Right lobe of liver (tissue), 6 donors: ENCODE data around the gene NXNL1. TPM values are rescaled to one million over a fixed set of nuclear protein-coding genes. Genes with fewer than 3 reads are reported as not detected.

Source experiments
- ATAC-seq, 4 donors: fragments of 200-7000 bp; cut with Tn5 transposase; one replicate each; pipeline ENCODE4 v1.9.1; 2020; ENCODE audit warnings: mild to moderate bottlenecking in 4 of 4, moderate library complexity in 4 of 4
- DNase-seq, 3 donors: peaks; one replicate each; pipeline ENCODE4 v3.0.0-alpha.2; 2020
- H3K27ac ChIP-seq, 3 donors: fragments of 200-600 bp; one replicate each; pipeline ENCODE4 v1.8.0; 2022
- H3K27me3 ChIP-seq, 2 donors: fragments of 200-600 bp; one replicate each; pipeline ENCODE4 v1.8.0; 2022
- H3K36me3 ChIP-seq, 4 donors: fragments of 200-600 bp; sonication (generic) in 1 of 4; one replicate each; pipeline versions ENCODE4 v1.5.1 to v1.8.0; 2017 to 2022; ENCODE audit warnings: control low read depth in 1 of 4
- H3K4me1 ChIP-seq, 4 donors: fragments of 200-600 bp; sonication (generic) in 1 of 4; one replicate each; pipeline versions ENCODE4 v1.5.1 to v1.8.0; 2017 to 2022; ENCODE audit warnings: control low read depth in 1 of 4
- H3K4me3 ChIP-seq, 3 donors: fragments of 200-600 bp; one replicate each; pipeline ENCODE4 v1.8.0; 2022
- H3K9me3 ChIP-seq, 4 donors: fragments of 200-600 bp; sonication (generic) in 1 of 4; one replicate each; pipeline versions ENCODE4 v1.5.1 to v1.8.0; 2017 to 2022; ENCODE audit warnings: control low read depth in 1 of 4
- CTCF ChIP-seq, 4 donors: fragments of 200-600 bp in 3 of 4; fragments of 450-650 bp in 1 of 4; IDR thresholded peaks; one replicate each; pipeline versions ENCODE4 v1.5.1 to v1.8.0; 2016 to 2022; ENCODE audit warnings: antibody characterized with exemption in 4 of 4, mild to moderate bottlenecking in 2 of 4
- POLR2A ChIP-seq: fragments of 450-650 bp; IDR thresholded peaks from one replicate; pipeline ENCODE4 v1.6.1; 2017; ENCODE audit warnings: antibody characterized with exemption, mild to moderate bottlenecking
- WGBS: methylation state at CpG from one replicate; pipeline ENCODE4 v1.1.6; 2018; ENCODE audit warnings: low coverage, low lambda C conversion rate; ENCODE audit not compliant: insufficient coverage; ENCODE audit errors: missing lambda C conversion rate; 5-methylcytosine and 5-hydroxymethylcytosine counted together
- intact Hi-C, 2 donors: fragments of 100-400 bp; cut with DNase I; formaldehyde crosslinking; loops; one replicate each; pipeline versions ENCODE4 v1.11.2 to v1.14.1; 2022
- total RNA-seq, 6 experiments: library from RNA; depleted of rRNA in 2 of 6; stranded (reverse); fragments of >200 nt in 2 of 6; fragmentation: NEBNext Ultra II Directional in 3 of 6; extraction: Animal tissue kit (Norgen Biotek cat#: 25700) in 3 of 6; gene quantifications; one replicate each; pipeline versions ENCODE4 v1.1.0 to v1.2.4, GENCODE V29; 2016 to 2023
- donor health status: DM: no; HTN: yes; CAD: no.
- donor health status: DM: no; HTN: no; CAD: no.
- donor health status: DM: no; HTN: no; CAD: no.
- donor health status: DM: no; HTN: yes; CAD: no.
- donor health status: DM: no; HTN: yes; CAD: no.

The NXNL1 gene
- total RNA-seq, 6 experiments from 2014 or later, result not detected

GRCh38 chr19:17418710-17419109 lies 42.0 kb downstream of the NXNL1 start:
- peak overlapping the region in 1 of 3 donors; percentile 90 for H3K4me3 ChIP-seq
- H3K9me3 ChIP-seq, result no peaks in the 10 kb centered on the region
- H3K4me1 ChIP-seq, result peaks cover 0 to 13% (median 0%) of the 10 kb centered on the region in 4 donors
- H3K36me3 ChIP-seq, result peaks cover 0 to 4% (median 0%) of the 10 kb centered on the region in 4 donors
- H3K27ac ChIP-seq, result peak overlapping the region in 1 of 3 donors; percentile 56
- TF ChIP-seq CTCF (IDR thresholded peaks at IDR 0.05), result no peak
- TF ChIP-seq POLR2A, result no peak
- H3K27me3 ChIP-seq, result no peaks in the 10 kb centered on the region
- DNase-seq (no peak), ATAC-seq (no peak)
- WGBS, result 62% methylated on average over 3 of the region's 3 CpGs
- intact Hi-C loops, result no loop called here

GRCh38 chr19:17415121-17415520 lies 45.6 kb downstream of the NXNL1 start:
- ATAC-seq (no peak), DNase-seq (no peak)
- Histone ChIP-seq H3K36me3 (peaks cover 0 to 4% (median 0%) of the 10 kb centered on the region in 4 donors), H3K27me3 (no peaks in the 10 kb centered on the region), H3K27ac (peak overlapping the region in 1 of 3 donors; percentile 16), H3K9me3 (no peaks in the 10 kb centered on the region), H3K4me1 (peaks cover 0 to 6% (median 0%) of the 10 kb centered on the region in 4 donors), H3K4me3 (no peak overlapping the region)
- TF ChIP-seq POLR2A (no peak), CTCF (IDR thresholded peaks at IDR 0.05) (no peak)
- WGBS, result 59% methylated on average over 6 of the region's 6 CpGs
- intact Hi-C loops, result no loop called here

- H3K36me3 ChIP-seq, result peaks cover 0 to 4% (median 0%) of the 10 kb centered on the region in 4 donors
- 96% methylated on average over 3 of the region's 8 CpGs for WGBS
- intact Hi-C loops, result no loop called here
- H3K4me1 ChIP-seq, result peaks cover 0 to 3% (median 0%) of the 10 kb centered on the region in 4 donors
- no peaks in the 10 kb centered on the region for H3K9me3 ChIP-seq
- no peak overlapping the region for H3K4me3 ChIP-seq
- no peaks in the 10 kb centered on the region for H3K27me3 ChIP-seq
- DNase-seq (no peak), ATAC-seq (no peak)
- TF ChIP-seq CTCF (IDR thresholded peaks at IDR 0.05) (no peak), POLR2A (no peak)
- peak overlapping the region in 1 of 3 donors; percentile 38 for H3K27ac ChIP-seq
Measured at GRCh38 chr19:17414097-17414496, 46.6 kb downstream of the NXNL1 start.

- peaks cover 0 to 5% (median 0%) of the 10 kb centered on the region in 4 donors for H3K4me1 ChIP-seq
- TF ChIP-seq POLR2A (no peak), CTCF (IDR thresholded peaks at IDR 0.05) (no peak)
- H3K27ac ChIP-seq, result peak overlapping the region in 1 of 3 donors; percentile 24
- no peak overlapping the region for H3K4me3 ChIP-seq
- no peaks in the 10 kb centered on the region for H3K27me3 ChIP-seq
- ATAC-seq (no peak), DNase-seq (no peak)
- H3K36me3 ChIP-seq, result peaks cover 0 to 4% (median 0%) of the 10 kb centered on the region in 4 donors
- intact Hi-C loops, result no loop called here
- H3K9me3 ChIP-seq, result no peaks in the 10 kb centered on the region
- 78% methylated on average over 8 of the region's 11 CpGs for WGBS
Measured at GRCh38 chr19:17411801-17412200, 48.9 kb downstream of the NXNL1 start.

GRCh38 chr19:17409990-17410389 lies 50.7 kb downstream of the NXNL1 start:
- H3K27me3 ChIP-seq, result no peaks in the 10 kb centered on the region
- DNase-seq, result no peak
- H3K27ac ChIP-seq, result no peak overlapping the region
- intact Hi-C loops, result no loop called here
- no peak for TF ChIP-seq CTCF (IDR thresholded peaks at IDR 0.05)
- TF ChIP-seq POLR2A, result no peak
- no peak for ATAC-seq
- H3K36me3 ChIP-seq, result peaks cover 0 to 4% (median 0%) of the 10 kb centered on the region in 4 donors
- no peak overlapping the region for H3K4me3 ChIP-seq
- no peaks in the 10 kb centered on the region for H3K9me3 ChIP-seq
- 66% methylated on average over 9 of the region's 9 CpGs for whole genome bisulfite sequencing
- peaks cover 0 to 9% (median 0%) of the 10 kb centered on the region in 4 donors for H3K4me1 ChIP-seq
